LNCaP clone FGC (cell line): ENCODE data around the gene MAP6D1.

Experiments
- DNase-seq: peaks from one replicate; pipeline ENCODE4 v3.0.0-alpha.2; 2011; ENCODE audit warnings: low read depth
- H3K4me3 ChIP-seq: 2 replicates; pipeline ENCODE4 v1.5.1; 2011; ENCODE audit warnings: mild to moderate bottlenecking, low read depth, low read length, control low read depth
- CTCF ChIP-seq: IDR thresholded peaks from 2 replicates; pipeline ENCODE4 v1.5.1; 2012; ENCODE audit warnings: mild to moderate bottlenecking; ENCODE audit not compliant: control insufficient read depth, insufficient read depth; ENCODE audit errors: extremely low read depth

MAP6D1 gene

GRCh38 chr3:183826448-183827250 is 1.3 kb upstream of the MAP6D1 start:
- no peak overlapping the region for H3K4me3 ChIP-seq
- peak; percentile 30 for DNase-seq
- no peak for TF ChIP-seq CTCF

- peak overlapping the region; percentile 37 for H3K4me3 ChIP-seq
- no peak for DNase-seq
- TF ChIP-seq CTCF = no peak
Measured at GRCh38 chr3:183824761-183825455, 469 bp downstream of the MAP6D1 start.

- no peak overlapping the region for H3K4me3 ChIP-seq
- DNase-seq = no peak
- no peak for TF ChIP-seq CTCF
Measured at GRCh38 chr3:183823963-183824362, 1.4 kb downstream of the MAP6D1 start.

- H3K4me3 ChIP-seq = no peak overlapping the region
- no peak for DNase-seq
- TF ChIP-seq CTCF = no peak
Measured at GRCh38 chr3:183822631-183823030, 2.7 kb downstream of the MAP6D1 start.

GRCh38 chr3:183819831-183820230 is 5.5 kb downstream of the MAP6D1 start:
- DNase-seq = no peak
- TF ChIP-seq CTCF = no peak
- no peak overlapping the region for H3K4me3 ChIP-seq

- TF ChIP-seq CTCF = no peak
- DNase-seq = no peak
- H3K4me3 ChIP-seq = no peak overlapping the region
Measured at GRCh38 chr3:183818706-183819624, 6.4 kb downstream of the MAP6D1 start.
